HG02981 (cell line): ENCODE results near the gene ONECUT2.

Experiments used
- ATAC-seq: cut with Tn5 transposase; IDR thresholded peaks from one replicate; pipeline ENCODE4 v1.9.1; 2021; ENCODE audit warnings: mild to moderate bottlenecking, moderate library complexity; ENCODE audit not compliant: unreplicated experiment

Gene ONECUT2

GRCh38 chr18:57523171-57523956, 88.2 kb downstream of the ONECUT2 start:
- peak; percentile 59 for ATAC-seq

- ATAC-seq: no peak
Observed at GRCh38 chr18:57527556-57528229, 92.5 kb downstream of the ONECUT2 start.

GRCh38 chr18:57529151-57529550, 94.0 kb downstream of the ONECUT2 start:
- no peak for ATAC-seq

GRCh38 chr18:57533006-57533867, 98.1 kb downstream of the ONECUT2 start:
- ATAC-seq: no peak

- ATAC-seq: no peak
Observed at GRCh38 chr18:57533868-57534510, 98.8 kb downstream of the ONECUT2 start.

GRCh38 chr18:57534511-57534909, 99.3 kb downstream of the ONECUT2 start:
- ATAC-seq: no peak

GRCh38 chr18:57538614-57539013, 103.4 kb downstream of the ONECUT2 start:
- no peak for ATAC-seq

GRCh38 chr18:57539702-57540101, 104.5 kb downstream of the ONECUT2 start:
- ATAC-seq: no peak
